ENCODE results near the gene RXFP2. TPM values are rescaled to one million over a fixed set of nuclear protein-coding genes. Genes with fewer than 3 reads are reported as not detected.

The RXFP2 gene
- total and polyA plus RNA-seq, 9 of the 15 experiments (the other 6 are each of a cell fraction or from before 2014, with no cell fraction given): not detected

DNA sequence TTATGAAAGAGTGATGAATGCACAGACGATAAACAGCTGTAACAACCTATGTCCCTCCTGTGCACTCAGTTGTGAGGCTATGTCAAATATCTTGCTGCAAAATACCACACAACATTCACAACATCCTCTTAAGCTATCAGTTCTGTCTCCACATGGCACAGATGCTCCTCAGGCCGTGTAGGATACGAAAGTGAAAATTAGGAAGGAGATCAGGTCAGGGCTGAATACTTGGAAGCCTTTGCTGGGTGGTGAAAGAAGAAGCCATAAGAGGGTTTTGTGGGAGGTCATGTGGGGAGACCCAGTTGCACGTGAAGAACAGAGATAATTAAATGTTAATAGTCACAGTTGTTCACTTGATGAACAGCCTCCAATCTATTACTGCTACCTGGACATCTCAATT is 58.9 kb downstream of the RXFP2 start (continued):
- TF ChIP-seq, protein P1, sequence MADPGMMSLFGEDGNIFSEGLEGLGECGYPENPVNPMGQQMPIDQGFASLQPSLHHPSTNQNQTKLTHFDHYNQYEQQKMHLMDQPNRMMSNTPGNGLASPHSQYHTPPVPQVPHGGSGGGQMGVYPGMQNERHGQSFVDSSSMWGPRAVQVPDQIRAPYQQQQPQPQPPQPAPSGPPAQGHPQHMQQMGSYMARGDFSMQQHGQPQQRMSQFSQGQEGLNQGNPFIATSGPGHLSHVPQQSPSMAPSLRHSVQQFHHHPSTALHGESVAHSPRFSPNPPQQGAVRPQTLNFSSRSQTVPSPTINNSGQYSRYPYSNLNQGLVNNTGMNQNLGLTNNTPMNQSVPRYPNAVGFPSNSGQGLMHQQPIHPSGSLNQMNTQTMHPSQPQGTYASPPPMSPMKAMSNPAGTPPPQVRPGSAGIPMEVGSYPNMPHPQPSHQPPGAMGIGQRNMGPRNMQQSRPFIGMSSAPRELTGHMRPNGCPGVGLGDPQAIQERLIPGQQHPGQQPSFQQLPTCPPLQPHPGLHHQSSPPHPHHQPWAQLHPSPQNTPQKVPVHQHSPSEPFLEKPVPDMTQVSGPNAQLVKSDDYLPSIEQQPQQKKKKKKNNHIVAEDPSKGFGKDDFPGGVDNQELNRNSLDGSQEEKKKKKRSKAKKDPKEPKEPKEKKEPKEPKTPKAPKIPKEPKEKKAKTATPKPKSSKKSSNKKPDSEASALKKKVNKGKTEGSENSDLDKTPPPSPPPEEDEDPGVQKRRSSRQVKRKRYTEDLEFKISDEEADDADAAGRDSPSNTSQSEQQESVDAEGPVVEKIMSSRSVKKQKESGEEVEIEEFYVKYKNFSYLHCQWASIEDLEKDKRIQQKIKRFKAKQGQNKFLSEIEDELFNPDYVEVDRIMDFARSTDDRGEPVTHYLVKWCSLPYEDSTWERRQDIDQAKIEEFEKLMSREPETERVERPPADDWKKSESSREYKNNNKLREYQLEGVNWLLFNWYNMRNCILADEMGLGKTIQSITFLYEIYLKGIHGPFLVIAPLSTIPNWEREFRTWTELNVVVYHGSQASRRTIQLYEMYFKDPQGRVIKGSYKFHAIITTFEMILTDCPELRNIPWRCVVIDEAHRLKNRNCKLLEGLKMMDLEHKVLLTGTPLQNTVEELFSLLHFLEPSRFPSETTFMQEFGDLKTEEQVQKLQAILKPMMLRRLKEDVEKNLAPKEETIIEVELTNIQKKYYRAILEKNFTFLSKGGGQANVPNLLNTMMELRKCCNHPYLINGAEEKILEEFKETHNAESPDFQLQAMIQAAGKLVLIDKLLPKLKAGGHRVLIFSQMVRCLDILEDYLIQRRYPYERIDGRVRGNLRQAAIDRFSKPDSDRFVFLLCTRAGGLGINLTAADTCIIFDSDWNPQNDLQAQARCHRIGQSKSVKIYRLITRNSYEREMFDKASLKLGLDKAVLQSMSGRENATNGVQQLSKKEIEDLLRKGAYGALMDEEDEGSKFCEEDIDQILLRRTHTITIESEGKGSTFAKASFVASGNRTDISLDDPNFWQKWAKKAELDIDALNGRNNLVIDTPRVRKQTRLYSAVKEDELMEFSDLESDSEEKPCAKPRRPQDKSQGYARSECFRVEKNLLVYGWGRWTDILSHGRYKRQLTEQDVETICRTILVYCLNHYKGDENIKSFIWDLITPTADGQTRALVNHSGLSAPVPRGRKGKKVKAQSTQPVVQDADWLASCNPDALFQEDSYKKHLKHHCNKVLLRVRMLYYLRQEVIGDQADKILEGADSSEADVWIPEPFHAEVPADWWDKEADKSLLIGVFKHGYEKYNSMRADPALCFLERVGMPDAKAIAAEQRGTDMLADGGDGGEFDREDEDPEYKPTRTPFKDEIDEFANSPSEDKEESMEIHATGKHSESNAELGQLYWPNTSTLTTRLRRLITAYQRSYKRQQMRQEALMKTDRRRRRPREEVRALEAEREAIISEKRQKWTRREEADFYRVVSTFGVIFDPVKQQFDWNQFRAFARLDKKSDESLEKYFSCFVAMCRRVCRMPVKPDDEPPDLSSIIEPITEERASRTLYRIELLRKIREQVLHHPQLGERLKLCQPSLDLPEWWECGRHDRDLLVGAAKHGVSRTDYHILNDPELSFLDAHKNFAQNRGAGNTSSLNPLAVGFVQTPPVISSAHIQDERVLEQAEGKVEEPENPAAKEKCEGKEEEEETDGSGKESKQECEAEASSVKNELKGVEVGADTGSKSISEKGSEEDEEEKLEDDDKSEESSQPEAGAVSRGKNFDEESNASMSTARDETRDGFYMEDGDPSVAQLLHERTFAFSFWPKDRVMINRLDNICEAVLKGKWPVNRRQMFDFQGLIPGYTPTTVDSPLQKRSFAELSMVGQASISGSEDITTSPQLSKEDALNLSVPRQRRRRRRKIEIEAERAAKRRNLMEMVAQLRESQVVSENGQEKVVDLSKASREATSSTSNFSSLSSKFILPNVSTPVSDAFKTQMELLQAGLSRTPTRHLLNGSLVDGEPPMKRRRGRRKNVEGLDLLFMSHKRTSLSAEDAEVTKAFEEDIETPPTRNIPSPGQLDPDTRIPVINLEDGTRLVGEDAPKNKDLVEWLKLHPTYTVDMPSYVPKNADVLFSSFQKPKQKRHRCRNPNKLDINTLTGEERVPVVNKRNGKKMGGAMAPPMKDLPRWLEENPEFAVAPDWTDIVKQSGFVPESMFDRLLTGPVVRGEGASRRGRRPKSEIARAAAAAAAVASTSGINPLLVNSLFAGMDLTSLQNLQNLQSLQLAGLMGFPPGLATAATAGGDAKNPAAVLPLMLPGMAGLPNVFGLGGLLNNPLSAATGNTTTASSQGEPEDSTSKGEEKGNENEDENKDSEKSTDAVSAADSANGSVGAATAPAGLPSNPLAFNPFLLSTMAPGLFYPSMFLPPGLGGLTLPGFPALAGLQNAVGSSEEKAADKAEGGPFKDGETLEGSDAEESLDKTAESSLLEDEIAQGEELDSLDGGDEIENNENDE (IDR thresholded peaks at IDR 0.05; ENCODE audit: low read depth, low read length): no peak
- no peak for TF ChIP-seq KLF1 (tag; IDR thresholded peaks at IDR 0.05)

Measured in K562 (cell line).